ENCODE results near the gene BCOR.

BCOR gene

GRCh38 chrX:40088299-40088625 is 9.5 kb downstream of the BCOR start:
- H3K36me3 ChIP-seq = no peaks in the 10 kb centered on the region
- TF ChIP-seq, protein P1, sequence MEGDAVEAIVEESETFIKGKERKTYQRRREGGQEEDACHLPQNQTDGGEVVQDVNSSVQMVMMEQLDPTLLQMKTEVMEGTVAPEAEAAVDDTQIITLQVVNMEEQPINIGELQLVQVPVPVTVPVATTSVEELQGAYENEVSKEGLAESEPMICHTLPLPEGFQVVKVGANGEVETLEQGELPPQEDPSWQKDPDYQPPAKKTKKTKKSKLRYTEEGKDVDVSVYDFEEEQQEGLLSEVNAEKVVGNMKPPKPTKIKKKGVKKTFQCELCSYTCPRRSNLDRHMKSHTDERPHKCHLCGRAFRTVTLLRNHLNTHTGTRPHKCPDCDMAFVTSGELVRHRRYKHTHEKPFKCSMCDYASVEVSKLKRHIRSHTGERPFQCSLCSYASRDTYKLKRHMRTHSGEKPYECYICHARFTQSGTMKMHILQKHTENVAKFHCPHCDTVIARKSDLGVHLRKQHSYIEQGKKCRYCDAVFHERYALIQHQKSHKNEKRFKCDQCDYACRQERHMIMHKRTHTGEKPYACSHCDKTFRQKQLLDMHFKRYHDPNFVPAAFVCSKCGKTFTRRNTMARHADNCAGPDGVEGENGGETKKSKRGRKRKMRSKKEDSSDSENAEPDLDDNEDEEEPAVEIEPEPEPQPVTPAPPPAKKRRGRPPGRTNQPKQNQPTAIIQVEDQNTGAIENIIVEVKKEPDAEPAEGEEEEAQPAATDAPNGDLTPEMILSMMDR (IDR thresholded peaks at IDR 0.05) = no peak
- H3K9me3 ChIP-seq = no peaks in the 10 kb centered on the region
- no peak for DNase-seq
- H3K27me3 ChIP-seq = no peaks in the 10 kb centered on the region
- peak overlapping the region; percentile 44 to 73 for H3K27ac ChIP-seq
- intact Hi-C loops (cut with DNase I; ENCODE audit: low total_unique reads) = no loop called here
- H3K4me3 ChIP-seq = no peak overlapping the region
- peaks cover 0 to 78% (median 42%) of the 10 kb centered on the region in 4 donors for H3K4me1 ChIP-seq

GRCh38 chrX:40087425-40088298 is 10.1 kb downstream of the BCOR start:
- Histone ChIP-seq H3K4me1 (peaks cover 0 to 84% (median 45%) of the 10 kb centered on the region in 4 donors), H3K9me3 (no peaks in the 10 kb centered on the region), H3K27ac (peak overlapping the region; percentile 44 to 73), H3K36me3 (no peaks in the 10 kb centered on the region), H3K27me3 (no peaks in the 10 kb centered on the region), H3K4me3 (no peak overlapping the region)
- DNase-seq = no peak
- TF ChIP-seq, protein P1 (IDR thresholded peaks at IDR 0.05) = no peak
- intact Hi-C loops (cut with DNase I; ENCODE audit: low total_unique reads) = no loop called here

DNA sequence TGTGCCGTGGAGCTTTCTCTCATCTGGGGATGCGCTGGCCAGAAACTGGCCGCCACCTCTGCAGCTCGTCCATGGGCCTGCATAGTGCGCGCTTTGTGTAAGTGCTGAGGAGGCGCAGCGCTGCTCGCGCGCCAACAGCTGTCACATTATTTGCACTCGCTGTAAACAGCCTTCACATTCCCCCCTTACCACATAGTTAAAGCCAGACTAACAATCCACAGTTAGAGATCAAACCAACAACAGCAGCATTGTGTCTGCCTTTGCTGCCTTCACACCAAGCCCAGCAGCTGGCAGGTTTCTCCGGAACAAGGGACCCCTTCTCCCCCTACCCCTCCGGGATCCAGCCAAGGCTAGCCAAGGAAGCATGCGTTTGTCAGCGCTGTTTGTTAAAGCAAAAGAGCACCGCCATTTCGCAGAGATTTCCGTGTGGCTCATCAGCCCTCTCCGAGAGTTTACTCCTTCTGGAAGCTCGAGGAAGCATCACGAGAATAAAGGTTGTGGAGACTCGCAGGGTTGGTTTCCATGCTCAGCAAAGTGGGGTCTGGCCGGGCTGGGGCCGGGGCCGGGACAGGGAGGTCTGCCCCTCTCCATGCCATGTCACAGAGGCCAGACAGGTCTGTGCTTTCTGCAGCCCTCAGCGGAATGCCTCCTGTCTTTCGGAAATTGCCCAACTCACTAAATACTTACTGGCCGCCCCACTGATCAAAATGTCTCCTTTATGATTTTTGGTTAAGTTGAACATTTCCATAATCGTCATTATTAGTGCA is 11.0 kb downstream of the BCOR start:
- H3K27me3 ChIP-seq = no peaks in the 10 kb centered on the region
- peak overlapping the region; percentile 33 to 65 for H3K27ac ChIP-seq
- TF ChIP-seq, protein P1 (IDR thresholded peaks at IDR 0.05) = no peak
- DNase-seq = no peak
- H3K9me3 ChIP-seq = no peaks in the 10 kb centered on the region
- H3K4me3 ChIP-seq = no peak overlapping the region
- H3K36me3 ChIP-seq = no peaks in the 10 kb centered on the region
- intact Hi-C loops (cut with DNase I; ENCODE audit: low total_unique reads) = no loop called here
- peaks cover 0 to 90% (median 49%) of the 10 kb centered on the region in 4 donors for H3K4me1 ChIP-seq

DNA sequence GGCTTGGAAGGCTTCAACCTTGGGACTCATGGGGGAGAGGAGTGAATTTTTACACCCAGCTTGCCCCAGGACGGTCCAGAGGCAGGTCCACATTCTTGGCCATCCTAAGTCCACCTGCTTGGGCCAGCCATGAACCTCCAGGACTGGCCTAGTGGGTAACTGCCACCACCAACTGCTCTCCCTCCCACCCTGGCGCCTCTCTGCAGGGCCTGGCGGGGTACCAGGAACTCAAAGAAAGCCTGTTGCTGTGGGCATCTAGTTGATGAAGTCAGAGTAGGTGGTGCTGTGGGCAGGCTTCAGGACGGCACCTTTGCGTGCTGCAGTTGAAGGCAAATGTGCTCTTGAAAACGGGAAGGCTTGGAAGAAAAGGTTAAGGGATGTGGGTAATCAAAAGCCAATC is 12.0 kb downstream of the BCOR start:
- intact Hi-C loops (cut with DNase I; ENCODE audit: low total_unique reads) = no loop called here
- TF ChIP-seq, protein P1 (IDR thresholded peaks at IDR 0.05) = no peak
- peak overlapping the region; percentile 52 to 65 for H3K27ac ChIP-seq
- peaks cover 0 to 89% (median 52%) of the 10 kb centered on the region in 4 donors for H3K4me1 ChIP-seq
- H3K9me3 ChIP-seq = no peaks in the 10 kb centered on the region
- no peak overlapping the region for H3K4me3 ChIP-seq
- DNase-seq = peak in 1 of 2 donors; percentile 80
- H3K36me3 ChIP-seq = no peaks in the 10 kb centered on the region
- H3K27me3 ChIP-seq = no peaks in the 10 kb centered on the region

GRCh38 chrX:40085102-40085551 is 12.6 kb downstream of the BCOR start:
- H3K27ac ChIP-seq = peak overlapping the region; percentile 52 to 65
- no peaks in the 10 kb centered on the region for H3K27me3 ChIP-seq
- H3K4me3 ChIP-seq = peak overlapping the region in 1 of 2 donors; percentile 51
- H3K9me3 ChIP-seq = no peaks in the 10 kb centered on the region
- TF ChIP-seq, protein P1 (IDR thresholded peaks at IDR 0.05) = no peak
- H3K4me1 ChIP-seq = peaks cover 0 to 86% (median 49%) of the 10 kb centered on the region in 4 donors
- no peaks in the 10 kb centered on the region for H3K36me3 ChIP-seq
- DNase-seq = no peak
- intact Hi-C loops (cut with DNase I; ENCODE audit: low total_unique reads) = no loop called here
